Lung (tissue), 12 donors: Measurements from ENCODE around the gene ARRB2. TPM values are rescaled to one million over a fixed set of nuclear protein-coding genes. Genes with fewer than 3 reads are reported as not detected.

Experiments
- ATAC-seq: fragments of 200-7000 bp; cut with Tn5 transposase; one replicate; pipeline ENCODE4 v1.9.1; 2020; ENCODE audit warnings: moderate number of reproducible peaks; ENCODE audit not compliant: insufficient read depth, low FRiP score
- DNase-seq, 3 donors: peaks; one replicate each; pipeline ENCODE4 v3.0.0-alpha.2; 2013 to 2017
- H3K27ac ChIP-seq, 2 donors: one replicate each; pipeline ENCODE4 v1.5.1; 2013; ENCODE audit warnings: mild to moderate bottlenecking in 2 of 2, moderate library complexity in 2 of 2, control low read depth in 1 of 2, inconsistent platforms in 1 of 2, low read depth in 1 of 2, low read length in 1 of 2
- H3K27me3 ChIP-seq, 3 donors: one replicate each; pipeline ENCODE4 v1.5.1; 2013; ENCODE audit warnings: low read length in 2 of 3; ENCODE audit not compliant: control insufficient read depth in 3 of 3, insufficient read depth in 3 of 3
- H3K36me3 ChIP-seq, 4 donors: one replicate each; pipeline ENCODE4 v1.5.1; 2013; ENCODE audit warnings: low read length in 4 of 4, mild to moderate bottlenecking in 1 of 4, moderate library complexity in 1 of 4; ENCODE audit not compliant: control insufficient read depth in 4 of 4, insufficient read depth in 4 of 4
- H3K4me1 ChIP-seq, 5 donors: one replicate each; pipeline ENCODE4 v1.5.1; 2013; ENCODE audit warnings: low read length in 5 of 5, mild to moderate bottlenecking in 2 of 5, moderate library complexity in 1 of 5; ENCODE audit not compliant: control insufficient read depth in 5 of 5, insufficient read depth in 5 of 5
- H3K4me3 ChIP-seq: one replicate; pipeline ENCODE4 v1.5.1; 2013; ENCODE audit warnings: mild to moderate bottlenecking, control low read depth, moderate library complexity
- H3K9ac ChIP-seq, 2 donors: one replicate each; pipeline ENCODE4 v1.5.1; 2013; ENCODE audit warnings: low read length in 2 of 2, control low read depth in 1 of 2; ENCODE audit not compliant: insufficient read depth in 1 of 2
- H3K9me3 ChIP-seq, 4 donors: one replicate each; pipeline ENCODE4 v1.5.1; 2013; ENCODE audit warnings: low read length in 3 of 4, mild to moderate bottlenecking in 1 of 4, moderate library complexity in 1 of 4; ENCODE audit not compliant: control insufficient read depth in 4 of 4, insufficient read depth in 3 of 4
- WGBS, 2 donors: extraction: QIAGEN DNeasy Blood & Tissue Kit; methylation state at CpG; one replicate each; pipeline ENCODE4 v1.1.7; 2013; 5-methylcytosine and 5-hydroxymethylcytosine counted together
- polyA plus RNA-seq, 2 donors: library from polyadenylated mRNA; stranded (reverse); fragments of 200-250 nt; gene quantifications; one replicate each; pipeline ENCODE4 v1.2.1, GENCODE V29; 2013
- total RNA-seq, 2 donors: library from RNA; depleted of rRNA in 1 of 2; stranded (reverse); fragments of >200 nt in 1 of 2; gene quantifications; one replicate each; pipeline ENCODE4 v1.2.1, GENCODE V29; 2014 to 2021
- TF ChIP-seq, protein P1 (sequence below): IDR thresholded peaks from 2 replicates; pipeline ENCODE4 v1.5.1; 2012; ENCODE audit warnings: mild to moderate bottlenecking; ENCODE audit errors: control extremely low read depth, extremely low read depth
- donor health status: control.
- donor health status: control.
- donor health status: Bipolar disorder and iron deficiency.
- donor health status: healthy.
- donor health status: DM: yes; HTN: yes; CAD: no.

Gene ARRB2
- total and polyA plus RNA-seq, 4 donors: 27.2 to 222 (median 142) TPM

GRCh38 chr17:4740025-4740351 is 29.6 kb downstream of the ARRB2 start:
- Histone ChIP-seq H3K9me3 (no peaks in the 10 kb centered on the region), H3K9ac (no peak overlapping the region), H3K4me1 (peaks cover 0 to 13% (median 2%) of the 10 kb centered on the region in 5 donors), H3K27ac (no peak overlapping the region), H3K27me3 (peaks cover 0 to 24% (median 17%) of the 10 kb centered on the region in 3 donors), H3K4me3 (peak overlapping the region; percentile 72), H3K36me3 (peaks cover 0 to 4% (median 0%) of the 10 kb centered on the region in 4 donors)
- WGBS, 2 donors: 19 to 23% methylated on average over 11 to 13 of the region's 13 CpGs
- DNase-seq: no peak
- TF ChIP-seq, protein P1, sequence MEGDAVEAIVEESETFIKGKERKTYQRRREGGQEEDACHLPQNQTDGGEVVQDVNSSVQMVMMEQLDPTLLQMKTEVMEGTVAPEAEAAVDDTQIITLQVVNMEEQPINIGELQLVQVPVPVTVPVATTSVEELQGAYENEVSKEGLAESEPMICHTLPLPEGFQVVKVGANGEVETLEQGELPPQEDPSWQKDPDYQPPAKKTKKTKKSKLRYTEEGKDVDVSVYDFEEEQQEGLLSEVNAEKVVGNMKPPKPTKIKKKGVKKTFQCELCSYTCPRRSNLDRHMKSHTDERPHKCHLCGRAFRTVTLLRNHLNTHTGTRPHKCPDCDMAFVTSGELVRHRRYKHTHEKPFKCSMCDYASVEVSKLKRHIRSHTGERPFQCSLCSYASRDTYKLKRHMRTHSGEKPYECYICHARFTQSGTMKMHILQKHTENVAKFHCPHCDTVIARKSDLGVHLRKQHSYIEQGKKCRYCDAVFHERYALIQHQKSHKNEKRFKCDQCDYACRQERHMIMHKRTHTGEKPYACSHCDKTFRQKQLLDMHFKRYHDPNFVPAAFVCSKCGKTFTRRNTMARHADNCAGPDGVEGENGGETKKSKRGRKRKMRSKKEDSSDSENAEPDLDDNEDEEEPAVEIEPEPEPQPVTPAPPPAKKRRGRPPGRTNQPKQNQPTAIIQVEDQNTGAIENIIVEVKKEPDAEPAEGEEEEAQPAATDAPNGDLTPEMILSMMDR: no peak
- ATAC-seq: no peak

- DNase-seq: no peak
- WGBS, 2 donors: 92 to 97% methylated on average over 8 of the region's 8 CpGs
- no peaks in the 10 kb centered on the region for H3K9me3 ChIP-seq
- peaks cover 0 to 30% (median 17%) of the 10 kb centered on the region in 3 donors for H3K27me3 ChIP-seq
- H3K4me3 ChIP-seq: no peak overlapping the region
- H3K36me3 ChIP-seq: no peaks in the 10 kb centered on the region
- TF ChIP-seq, protein P1: no peak
- H3K4me1 ChIP-seq: peaks cover 0 to 18% (median 2%) of the 10 kb centered on the region in 5 donors
- H3K9ac ChIP-seq: no peak overlapping the region
- no peak for ATAC-seq
- no peak overlapping the region for H3K27ac ChIP-seq
These were observed 30.2 kb downstream of the ARRB2 start for GRCh38 chr17:4740584-4740983.

- TF ChIP-seq, protein P1: no peak
- no peak overlapping the region for H3K9ac ChIP-seq
- H3K4me3 ChIP-seq: no peak overlapping the region
- ATAC-seq (no peak), DNase-seq (no peak)
- H3K27ac ChIP-seq: no peak overlapping the region
- no peaks in the 10 kb centered on the region for H3K36me3 ChIP-seq
- 97% methylated on average over 8 of the region's 8 CpGs for WGBS, 2 donors
- H3K27me3 ChIP-seq: peaks cover 0 to 36% (median 17%) of the 10 kb centered on the region in 3 donors
- no peaks in the 10 kb centered on the region for H3K9me3 ChIP-seq
- peaks cover 0 to 18% (median 2%) of the 10 kb centered on the region in 5 donors for H3K4me1 ChIP-seq
These were observed 31.1 kb downstream of the ARRB2 start for GRCh38 chr17:4741544-4741943.

DNA sequence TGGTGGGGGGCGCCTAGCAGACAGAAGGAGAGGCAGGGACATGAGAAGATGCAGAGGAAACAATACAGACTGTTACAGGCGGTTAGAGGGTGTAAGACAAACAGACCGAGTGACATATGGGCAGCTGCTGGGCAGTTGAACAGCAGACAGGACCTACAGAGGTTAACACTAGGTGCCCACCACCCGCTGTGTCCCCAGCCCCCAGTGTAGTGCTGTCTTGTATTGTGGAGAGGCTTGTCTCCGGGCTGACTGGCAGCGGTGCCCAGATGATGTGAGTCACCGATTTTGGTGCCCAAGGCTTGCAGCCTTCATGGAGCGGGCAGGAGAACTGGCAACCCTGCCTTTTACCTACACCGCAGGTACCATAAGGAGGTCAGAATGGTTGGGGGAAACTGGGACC is 31.7 kb downstream of the ARRB2 start:
- no peaks in the 10 kb centered on the region for H3K36me3 ChIP-seq
- peaks cover 0 to 18% (median 2%) of the 10 kb centered on the region in 5 donors for H3K4me1 ChIP-seq
- WGBS, 2 donors: 93 to 96% methylated on average over 9 of the region's 9 CpGs
- H3K9me3 ChIP-seq: no peaks in the 10 kb centered on the region
- ATAC-seq (no peak), DNase-seq (no peak)
- peaks cover 0 to 36% (median 17%) of the 10 kb centered on the region in 3 donors for H3K27me3 ChIP-seq
- no peak overlapping the region for H3K27ac ChIP-seq
- TF ChIP-seq, protein P1: no peak
- H3K4me3 ChIP-seq: no peak overlapping the region
- H3K9ac ChIP-seq: no peak overlapping the region
